Activated T-cell treated with anti-CD3 and anti-CD28 coated beads for 24 hours (primary cell): ENCODE data around the gene ABCF2.

Experiments used
- DNase-seq: peaks from one replicate; pipeline ENCODE4 v3.0.0-alpha.2; 2020; ENCODE audit warnings: low read depth

ABCF2 gene

GRCh38 chr7:151242159-151243044 lies 15.4 kb upstream of the ABCF2 start:
- no peak for DNase-seq

- DNase-seq = no peak
These were observed 14.7 kb upstream of the ABCF2 start for GRCh38 chr7:151241755-151242096.

- no peak for DNase-seq
These were observed 14.1 kb upstream of the ABCF2 start for GRCh38 chr7:151240942-151241754.

DNA sequence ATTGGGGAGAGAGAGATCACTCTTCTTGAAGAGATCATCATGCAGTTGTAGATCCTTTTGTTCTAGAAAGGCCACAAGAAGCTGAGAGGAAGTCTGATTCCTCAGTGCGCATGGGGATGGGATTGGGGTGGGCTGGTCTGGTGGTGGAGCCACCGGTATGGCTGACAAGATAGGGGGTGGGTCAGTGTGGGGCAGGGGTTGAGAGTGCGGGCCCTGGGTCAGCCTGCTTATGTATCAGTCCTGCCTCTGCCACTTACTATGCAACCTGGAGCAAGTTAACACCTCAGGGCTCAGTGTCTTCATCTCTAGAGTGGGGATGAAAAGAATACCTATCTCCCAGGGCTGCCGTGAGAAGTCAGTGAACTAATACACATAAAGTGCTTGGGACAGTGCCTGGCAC lies 13.5 kb upstream of the ABCF2 start:
- no peak for DNase-seq

- DNase-seq = no peak
These were observed 12.9 kb upstream of the ABCF2 start for GRCh38 chr7:151239837-151240459.

DNA sequence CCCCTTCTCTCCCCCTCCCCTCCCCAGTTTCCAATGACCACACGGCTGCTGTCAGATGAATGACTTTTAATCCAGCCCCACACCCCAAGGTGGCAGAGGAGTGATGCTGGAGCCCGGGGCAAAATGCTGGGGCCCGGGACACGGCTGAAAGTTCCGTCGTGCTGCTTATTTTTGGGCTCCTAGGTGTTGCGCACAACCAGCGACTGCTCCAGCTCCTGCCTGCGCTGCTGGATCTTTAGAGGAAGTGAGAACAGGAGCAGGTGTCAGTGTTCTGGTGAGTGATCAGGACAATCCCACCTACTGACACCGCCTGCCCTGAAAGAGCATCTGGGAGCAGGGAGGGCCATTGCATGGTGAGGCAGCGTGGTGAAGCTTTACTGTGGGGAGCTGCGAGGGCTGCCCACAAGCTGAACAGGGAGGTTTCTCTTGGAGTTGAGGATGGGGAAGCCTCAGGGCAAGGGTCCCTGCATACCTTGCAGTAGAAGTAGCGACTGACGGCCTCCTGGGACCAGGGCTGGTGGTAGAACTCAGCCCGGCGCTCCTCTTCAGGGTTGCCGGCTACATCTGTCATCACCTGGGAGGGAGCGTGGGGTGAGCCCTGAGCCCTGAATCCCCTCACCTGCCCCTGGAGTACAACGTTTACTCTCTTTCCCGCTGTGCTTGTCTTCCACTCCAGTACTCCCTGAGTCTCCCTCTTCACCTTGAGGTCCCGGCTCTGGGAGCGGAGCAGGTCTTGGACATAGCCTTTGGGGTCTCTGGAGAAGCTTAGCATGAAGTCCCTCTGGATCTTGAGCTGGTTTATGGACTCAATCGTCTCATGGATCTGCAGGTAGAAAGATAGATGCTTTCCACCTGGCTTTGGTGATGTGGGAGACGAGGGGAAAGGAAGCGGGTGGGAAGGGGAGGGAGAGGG lies 12.2 kb upstream of the ABCF2 start:
- DNase-seq = no peak

DNA sequence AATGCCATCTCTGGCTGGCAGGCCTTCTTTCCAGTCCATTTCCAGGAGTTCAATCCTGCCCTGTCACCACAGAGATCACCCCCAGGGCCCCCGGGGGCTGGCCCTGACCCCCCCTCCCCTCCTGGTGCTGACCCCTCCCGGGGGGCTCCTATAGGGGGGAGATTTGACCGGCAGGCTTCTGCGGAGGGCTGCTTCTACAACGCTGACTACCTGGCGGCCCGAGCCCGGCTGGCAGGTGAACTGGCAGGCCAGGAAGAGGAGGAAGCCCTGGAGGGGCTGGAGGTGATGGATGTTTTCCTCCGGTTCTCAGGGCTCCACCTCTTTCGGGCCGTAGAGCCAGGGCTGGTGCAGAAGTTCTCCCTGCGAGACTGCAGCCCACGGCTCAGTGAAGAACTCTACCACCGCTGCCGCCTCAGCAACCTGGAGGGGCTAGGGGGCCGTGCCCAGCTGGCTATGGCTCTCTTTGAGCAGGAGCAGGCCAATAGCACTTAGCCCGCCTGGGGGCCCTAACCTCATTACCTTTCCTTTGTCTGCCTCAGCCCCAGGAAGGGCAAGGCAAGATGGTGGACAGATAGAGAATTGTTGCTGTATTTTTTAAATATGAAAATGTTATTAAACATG lies 11.3 kb upstream of the ABCF2 start:
- no peak for DNase-seq

GRCh38 chr7:151237244-151238189 lies 10.5 kb upstream of the ABCF2 start:
- DNase-seq = no peak

GRCh38 chr7:151236406-151236805 lies 9.4 kb upstream of the ABCF2 start:
- DNase-seq = no peak

- no peak for DNase-seq
These were observed 8.2 kb upstream of the ABCF2 start for GRCh38 chr7:151235091-151235787.

DNA sequence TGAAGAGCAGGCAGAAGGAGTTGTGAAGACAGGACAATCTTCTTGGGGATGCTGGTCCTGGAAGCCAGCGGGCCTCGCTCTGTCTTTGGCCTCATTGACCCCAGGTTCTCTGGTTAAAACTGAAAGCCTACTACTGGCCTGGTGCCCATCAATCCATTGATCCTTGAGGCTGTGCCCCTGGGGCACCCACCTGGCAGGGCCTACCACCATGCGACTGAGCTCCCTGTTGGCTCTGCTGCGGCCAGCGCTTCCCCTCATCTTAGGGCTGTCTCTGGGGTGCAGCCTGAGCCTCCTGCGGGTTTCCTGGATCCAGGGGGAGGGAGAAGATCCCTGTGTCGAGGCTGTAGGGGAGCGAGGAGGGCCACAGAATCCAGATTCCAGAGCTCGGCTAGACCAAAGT lies 6.8 kb upstream of the ABCF2 start:
- DNase-seq = no peak

DNA sequence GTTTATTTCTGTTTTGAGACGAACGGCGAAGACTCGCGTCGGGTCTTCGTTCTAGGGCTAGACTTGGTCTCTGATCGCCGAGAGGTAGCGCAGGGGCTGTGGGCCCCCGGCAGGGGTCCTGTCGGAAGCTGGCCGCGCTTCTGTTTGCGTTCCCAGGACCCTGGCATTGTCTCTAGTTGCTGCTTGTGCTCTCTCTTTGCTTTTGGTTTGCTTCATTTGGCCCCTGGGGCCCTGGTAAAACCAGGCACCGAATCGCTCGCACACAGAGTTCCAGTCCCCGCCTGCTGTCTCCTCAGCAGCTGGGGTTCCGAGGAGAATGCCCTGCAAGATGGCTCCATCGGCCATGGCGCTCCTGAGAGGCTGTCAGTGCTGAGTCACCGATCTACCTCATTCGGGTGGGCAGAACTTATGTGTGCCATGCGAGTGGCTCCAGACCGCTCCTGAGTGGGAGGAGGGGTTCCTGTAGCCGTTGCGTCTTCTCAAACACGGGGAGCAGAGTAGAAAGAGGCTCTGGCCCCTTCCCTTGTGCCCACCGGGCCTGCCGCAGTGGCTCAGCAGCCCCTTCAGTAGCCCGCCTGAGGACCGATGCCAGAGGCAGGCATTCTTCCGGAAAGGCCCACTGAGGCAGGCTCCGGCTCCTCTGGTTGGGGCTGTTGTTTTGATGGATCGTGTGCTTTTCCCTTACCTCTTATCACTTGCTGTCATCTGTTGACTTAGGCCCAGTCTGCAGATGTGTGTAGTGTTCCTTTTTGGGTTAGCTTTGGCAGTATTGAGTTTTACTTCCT lies 6.1 kb upstream of the ABCF2 start:
- DNase-seq = peak; percentile 74

- DNase-seq = peak; percentile 89
These were observed 5.3 kb upstream of the ABCF2 start, which contains the start of gene CHPF2 for GRCh38 chr7:151232091-151232916. CHPF2 (plus strand) TSS chr7:151232483; CDS start chr7:151234012, 1,529 bp downstream.

- no peak for DNase-seq
These were observed 4.1 kb upstream of the ABCF2 start for GRCh38 chr7:151231080-151231479.

DNA sequence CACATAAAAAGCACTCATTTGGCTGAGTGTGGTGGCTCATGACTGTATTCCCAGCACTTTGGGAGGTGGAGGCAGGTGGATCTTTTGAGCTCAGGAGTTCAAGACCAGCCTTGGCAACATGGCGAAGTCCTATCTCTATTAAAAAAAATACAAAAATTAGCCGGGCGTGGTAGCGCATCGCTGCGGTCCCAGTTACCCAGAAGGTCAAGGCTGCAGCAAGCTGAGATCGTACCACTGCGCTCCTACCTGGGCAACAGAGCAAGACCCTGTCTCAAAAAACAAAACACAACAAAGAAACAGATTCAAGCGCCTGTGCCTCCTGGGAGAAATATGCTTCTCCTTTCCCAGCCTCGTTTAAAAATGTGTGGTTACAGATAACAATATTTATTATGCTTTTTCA lies 2.2 kb upstream of the ABCF2 start:
- DNase-seq = no peak

GRCh38 chr7:151228024-151228866 lies 1.2 kb upstream of the ABCF2 start:
- no peak for DNase-seq

GRCh38 chr7:151226560-151226874 lies 488 bp downstream of the ABCF2 start:
- no peak for DNase-seq
